ENCODE results near the gene G6PD.

- TF ChIP-seq, protein P1, sequence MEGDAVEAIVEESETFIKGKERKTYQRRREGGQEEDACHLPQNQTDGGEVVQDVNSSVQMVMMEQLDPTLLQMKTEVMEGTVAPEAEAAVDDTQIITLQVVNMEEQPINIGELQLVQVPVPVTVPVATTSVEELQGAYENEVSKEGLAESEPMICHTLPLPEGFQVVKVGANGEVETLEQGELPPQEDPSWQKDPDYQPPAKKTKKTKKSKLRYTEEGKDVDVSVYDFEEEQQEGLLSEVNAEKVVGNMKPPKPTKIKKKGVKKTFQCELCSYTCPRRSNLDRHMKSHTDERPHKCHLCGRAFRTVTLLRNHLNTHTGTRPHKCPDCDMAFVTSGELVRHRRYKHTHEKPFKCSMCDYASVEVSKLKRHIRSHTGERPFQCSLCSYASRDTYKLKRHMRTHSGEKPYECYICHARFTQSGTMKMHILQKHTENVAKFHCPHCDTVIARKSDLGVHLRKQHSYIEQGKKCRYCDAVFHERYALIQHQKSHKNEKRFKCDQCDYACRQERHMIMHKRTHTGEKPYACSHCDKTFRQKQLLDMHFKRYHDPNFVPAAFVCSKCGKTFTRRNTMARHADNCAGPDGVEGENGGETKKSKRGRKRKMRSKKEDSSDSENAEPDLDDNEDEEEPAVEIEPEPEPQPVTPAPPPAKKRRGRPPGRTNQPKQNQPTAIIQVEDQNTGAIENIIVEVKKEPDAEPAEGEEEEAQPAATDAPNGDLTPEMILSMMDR (IDR thresholded peaks at IDR 0.05; ENCODE audit: low read depth, low read length, missing input control): no peak
- TF ChIP-seq, protein P2, sequence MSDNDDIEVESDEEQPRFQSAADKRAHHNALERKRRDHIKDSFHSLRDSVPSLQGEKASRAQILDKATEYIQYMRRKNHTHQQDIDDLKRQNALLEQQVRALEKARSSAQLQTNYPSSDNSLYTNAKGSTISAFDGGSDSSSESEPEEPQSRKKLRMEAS (IDR thresholded peaks at IDR 0.05): no peak
Observed at GRCh38 chrX:154502989-154503388, 43.7 kb downstream of the G6PD start.
